Activated T-cell treated with anti-CD3 and anti-CD28 coated beads, Interleukin-2, amount 50 U/mL, for 72 hours (primary cell): Measurements from ENCODE around the gene FGFR3. TPM values are rescaled to one million over a fixed set of nuclear protein-coding genes. Genes with fewer than 3 reads are reported as not detected.
A peak's percentile ranks its signal among the peaks of the same experiment; 100 is the strongest.

Source experiments
- ATAC-seq, 2 donors: fragments of 150-1000 bp; cut with Tn5 transposase; replicated peaks in 1 of 2; 2 replicates each; pipeline ENCODE4 v1.10.0; 2021; ENCODE audit warnings: moderate library complexity in 2 of 2, mild to moderate bottlenecking in 1 of 2
- DNase-seq, 2 donors: peaks; one replicate each; pipeline ENCODE4 v3.0.0; 2021 to 2022; ENCODE audit warnings: mixed read lengths in 1 of 2
- H3K27ac Mint-ChIP-seq: one replicate; pipeline ENCODE4 v1.8.0; 2022; ENCODE audit warnings: mild to moderate bottlenecking, moderate library complexity, mixed read lengths
- H3K27me3 Mint-ChIP-seq: one replicate; pipeline ENCODE4 v1.8.0; 2022; ENCODE audit warnings: low read depth, mixed read lengths
- H3K36me3 Mint-ChIP-seq, 2 donors: one replicate each; pipeline ENCODE4 v1.8.0; 2022; ENCODE audit warnings: mixed read lengths in 2 of 2, mild to moderate bottlenecking in 1 of 2; ENCODE audit not compliant: insufficient read depth in 2 of 2
- H3K4me1 Mint-ChIP-seq: one replicate; pipeline ENCODE4 v1.8.0; 2022; ENCODE audit warnings: low read depth, mixed read lengths
- H3K4me3 Mint-ChIP-seq, 2 donors: one replicate each; pipeline ENCODE4 v1.8.0; 2022; ENCODE audit warnings: mild to moderate bottlenecking in 2 of 2, mixed read lengths in 2 of 2, moderate library complexity in 2 of 2
- H3K9me3 Mint-ChIP-seq, 2 donors: one replicate each; pipeline ENCODE4 v1.8.0; 2022; ENCODE audit warnings: mixed read lengths in 2 of 2
- total RNA-seq, 2 donors: library from RNA; stranded (reverse); gene quantifications; one replicate each; pipeline ENCODE4 v1.2.3, GENCODE V29; 2022

The FGFR3 gene
- under 1 TPM in 1 of 2 donors, not detected in 1; 0.36 TPM for total RNA-seq

- ATAC-seq (peak; percentile 85 to 87), DNase-seq (peak; percentile 40 to 58)
- Mint-ChIP-seq H3K4me1 (no peaks in the 10 kb centered on the region), H3K9me3 (no peaks in the 10 kb centered on the region), H3K27ac (no peak within 1 kb of the TSS), H3K36me3 (no peaks in the 10 kb centered on the region), H3K27me3 (peaks cover 11% of the 10 kb centered on the region), H3K4me3 (peak within 1 kb of the TSS; percentile 9 to 40)
Observed at GRCh38 chr4:1792832-1793495, at the start of gene FGFR3. Gene FGFR3 (plus strand): TSS chr4:1793293. CDS start chr4:1793935, 642 bp downstream.

- DNase-seq (no peak), ATAC-seq (no peak)
- Mint-ChIP-seq H3K4me1 (peaks cover 4% of the 10 kb centered on the region), H3K4me3 (no peak overlapping the region), H3K36me3 (peaks cover 8 to 20% of the 10 kb centered on the region in 2 donors), H3K27me3 (no peaks in the 10 kb centered on the region), H3K9me3 (peaks cover 0 to 2% of the 10 kb centered on the region in 2 donors), H3K27ac (no peak overlapping the region)
Observed at GRCh38 chr4:1743551-1743950, 49.5 kb upstream of the FGFR3 start.

DNA sequence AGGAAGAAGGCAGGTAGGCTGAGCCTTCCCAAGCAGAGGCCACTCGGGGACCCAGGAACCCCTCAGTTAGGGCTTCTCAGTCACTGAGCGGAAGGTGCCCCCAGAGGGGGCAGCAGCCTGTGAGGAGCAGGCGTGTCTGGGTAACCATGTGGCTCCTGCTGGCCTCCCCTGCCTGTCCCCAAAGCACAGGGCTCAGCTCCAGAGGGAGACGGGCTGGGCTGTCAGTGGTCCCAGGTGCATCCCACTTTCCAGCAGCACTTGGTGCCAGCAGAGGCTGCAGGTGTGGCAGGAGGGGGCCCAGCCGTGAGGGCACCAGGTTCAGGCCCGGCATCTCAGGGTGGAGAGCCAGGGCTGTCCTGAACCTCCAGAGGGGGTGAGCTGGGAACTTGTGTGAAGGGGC is 49.1 kb upstream of the FGFR3 start:
- Mint-ChIP-seq H3K27me3 (no peaks in the 10 kb centered on the region), H3K4me1 (peaks cover 4% of the 10 kb centered on the region), H3K36me3 (peaks cover 6 to 16% of the 10 kb centered on the region in 2 donors), H3K27ac (no peak overlapping the region), H3K4me3 (no peak overlapping the region), H3K9me3 (no peaks in the 10 kb centered on the region)
- ATAC-seq (no peak), DNase-seq (no peak)

GRCh38 chr4:1744552-1744951 is 48.5 kb upstream of the FGFR3 start:
- ATAC-seq = no peak
- DNase-seq = no peak
- H3K36me3 Mint-ChIP-seq = peaks cover 6 to 13% of the 10 kb centered on the region in 2 donors

DNA sequence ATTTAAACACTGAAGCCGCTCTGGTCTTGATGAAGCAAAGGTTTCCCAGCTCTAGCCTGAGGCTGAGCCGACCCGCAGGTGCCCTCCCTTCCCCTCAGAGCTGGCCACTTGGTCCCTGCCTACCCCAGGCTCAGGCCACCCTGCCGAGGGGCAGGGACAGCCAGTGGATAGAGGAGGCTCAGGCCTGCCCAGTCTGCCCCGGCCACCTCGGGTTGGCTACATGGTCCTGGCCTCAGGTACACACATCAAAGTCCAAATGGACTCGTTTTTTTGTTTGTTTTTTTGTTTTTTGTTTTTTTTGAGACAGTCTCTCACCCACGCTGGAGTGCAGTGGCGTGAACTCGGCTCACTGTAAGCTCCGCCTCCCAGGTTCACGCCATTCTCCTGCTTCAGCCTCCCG is 47.9 kb upstream of the FGFR3 start:
- no peaks in the 10 kb centered on the region for H3K9me3 Mint-ChIP-seq
- no peak overlapping the region for H3K4me3 Mint-ChIP-seq
- no peak overlapping the region for H3K27ac Mint-ChIP-seq
- no peak for ATAC-seq
- DNase-seq = no peak
- no peaks in the 10 kb centered on the region for H3K27me3 Mint-ChIP-seq
- peaks cover 6 to 13% of the 10 kb centered on the region in 2 donors for H3K36me3 Mint-ChIP-seq
- H3K4me1 Mint-ChIP-seq = peaks cover 4% of the 10 kb centered on the region

More at GRCh38 chr4:1744552-1744951, 48.5 kb upstream of the FGFR3 start:
- no peaks in the 10 kb centered on the region for H3K27me3 Mint-ChIP-seq
- no peak overlapping the region for H3K4me3 Mint-ChIP-seq
- H3K9me3 Mint-ChIP-seq = no peaks in the 10 kb centered on the region
- no peak overlapping the region for H3K27ac Mint-ChIP-seq
- H3K4me1 Mint-ChIP-seq = peaks cover 4% of the 10 kb centered on the region

- DNase-seq = no peak
- Mint-ChIP-seq H3K4me1 (peaks cover 4% of the 10 kb centered on the region), H3K9me3 (no peaks in the 10 kb centered on the region), H3K27ac (no peak overlapping the region), H3K36me3 (peaks cover 6 to 12% of the 10 kb centered on the region in 2 donors), H3K27me3 (no peaks in the 10 kb centered on the region), H3K4me3 (no peak overlapping the region)
- no peak for ATAC-seq
Observed at GRCh38 chr4:1745697-1746096, 47.4 kb upstream of the FGFR3 start.

DNA sequence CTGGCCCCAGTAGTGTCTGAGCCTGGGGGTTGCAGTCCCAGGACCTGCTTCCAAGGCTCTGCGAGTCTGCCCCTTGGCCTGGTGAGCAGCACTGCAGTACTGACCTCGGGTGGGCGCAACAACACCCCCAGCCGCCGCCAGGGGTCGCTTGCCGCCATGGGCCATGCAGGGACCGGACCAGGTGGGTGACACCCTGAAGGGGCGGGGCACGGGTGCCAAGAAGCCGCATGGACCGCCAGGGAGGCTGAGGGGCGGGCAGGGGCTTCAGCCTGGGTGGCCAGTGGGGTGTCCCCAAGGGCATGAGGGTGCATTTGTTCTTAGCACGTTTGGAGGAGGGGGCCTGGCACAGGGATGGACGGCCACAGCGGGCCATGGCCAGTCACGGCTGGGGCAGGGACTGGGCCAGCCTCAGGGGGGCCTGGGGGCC is 46.8 kb upstream of the FGFR3 start:
- Mint-ChIP-seq H3K4me3 (no peak overlapping the region), H3K36me3 (peaks cover 3 to 7% of the 10 kb centered on the region in 2 donors), H3K9me3 (no peaks in the 10 kb centered on the region), H3K4me1 (no peaks in the 10 kb centered on the region), H3K27ac (no peak overlapping the region), H3K27me3 (no peaks in the 10 kb centered on the region)
- ATAC-seq = peak; percentile 75 to 76
- peak; percentile 88 to 89 for DNase-seq

- H3K9me3 Mint-ChIP-seq = no peaks in the 10 kb centered on the region
- DNase-seq (no peak), ATAC-seq (no peak)
- H3K27ac Mint-ChIP-seq = no peak overlapping the region
- no peaks in the 10 kb centered on the region for H3K4me1 Mint-ChIP-seq
- H3K4me3 Mint-ChIP-seq = no peak overlapping the region
- H3K36me3 Mint-ChIP-seq = peaks cover 3 to 7% of the 10 kb centered on the region in 2 donors
- no peaks in the 10 kb centered on the region for H3K27me3 Mint-ChIP-seq
Observed at GRCh38 chr4:1746919-1747602, 46.0 kb upstream of the FGFR3 start.

- H3K36me3 Mint-ChIP-seq = peaks cover 3 to 7% of the 10 kb centered on the region in 2 donors
Observed at GRCh38 chr4:1747603-1747967, 45.5 kb upstream of the FGFR3 start.

DNA sequence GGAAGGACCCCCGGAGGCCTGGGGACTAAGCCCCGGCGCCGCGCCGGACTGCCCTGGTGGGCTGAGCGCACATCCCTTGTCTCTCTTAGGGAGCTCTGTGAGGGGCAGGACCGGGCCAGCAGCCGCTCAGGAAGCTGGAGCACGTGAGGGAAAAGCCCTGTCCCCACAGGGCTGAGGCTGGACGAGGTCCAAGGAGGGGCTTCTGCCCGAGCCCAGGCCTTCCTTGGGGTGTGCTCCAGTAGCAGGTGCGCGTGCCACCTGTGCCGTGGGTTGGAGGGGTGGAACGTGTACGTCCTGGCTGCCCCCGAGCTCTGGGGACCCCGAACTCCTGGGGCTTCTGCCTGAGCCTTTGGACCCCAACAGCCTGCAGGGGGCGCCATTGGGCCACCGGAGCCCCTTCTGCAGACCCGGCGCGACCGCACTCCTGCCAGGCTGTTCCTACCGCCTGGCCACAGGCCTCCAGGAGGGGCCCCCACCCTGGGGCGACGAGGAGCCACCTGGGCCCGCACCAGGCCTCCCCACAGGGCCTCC is 44.6 kb upstream of the FGFR3 start:
- Mint-ChIP-seq H3K9me3 (no peaks in the 10 kb centered on the region), H3K27me3 (no peaks in the 10 kb centered on the region), H3K27ac (no peak overlapping the region), H3K36me3 (peaks cover 2 to 4% of the 10 kb centered on the region in 2 donors), H3K4me1 (no peaks in the 10 kb centered on the region), H3K4me3 (no peak overlapping the region)
- ATAC-seq (peak; percentile 64 to 67), DNase-seq (peak; percentile 90 to 91)

More at GRCh38 chr4:1747603-1747967, 45.5 kb upstream of the FGFR3 start:
- Mint-ChIP-seq H3K9me3 (no peaks in the 10 kb centered on the region), H3K4me1 (no peaks in the 10 kb centered on the region), H3K27ac (no peak overlapping the region), H3K27me3 (no peaks in the 10 kb centered on the region), H3K4me3 (no peak overlapping the region)
- ATAC-seq = no peak
- no peak for DNase-seq

DNA sequence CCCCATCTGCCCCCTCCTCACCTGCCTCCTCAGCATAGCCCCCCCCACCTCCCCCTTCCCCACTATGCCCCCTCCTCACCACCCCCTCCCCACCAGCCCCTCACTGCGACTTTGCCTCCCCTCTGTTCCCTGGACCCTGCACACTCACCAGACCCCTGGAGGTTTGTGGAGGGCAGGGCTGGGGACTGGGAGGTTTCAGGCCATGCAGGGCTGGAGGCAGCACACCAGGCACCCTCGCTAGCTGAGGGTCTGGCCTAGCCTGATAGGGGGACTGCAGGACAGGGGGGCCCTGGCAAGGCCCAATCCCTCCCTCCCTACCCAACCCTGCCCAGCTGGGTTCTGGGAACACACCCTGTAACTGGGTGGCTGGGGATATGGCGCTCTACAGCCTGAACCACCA is 43.7 kb upstream of the FGFR3 start:
- Mint-ChIP-seq H3K9me3 (no peaks in the 10 kb centered on the region), H3K27me3 (no peaks in the 10 kb centered on the region), H3K4me1 (no peaks in the 10 kb centered on the region), H3K27ac (no peak overlapping the region), H3K4me3 (no peak overlapping the region), H3K36me3 (peaks cover 0 to under 1% of the 10 kb centered on the region in 2 donors)
- no peak for ATAC-seq
- DNase-seq = no peak

DNA sequence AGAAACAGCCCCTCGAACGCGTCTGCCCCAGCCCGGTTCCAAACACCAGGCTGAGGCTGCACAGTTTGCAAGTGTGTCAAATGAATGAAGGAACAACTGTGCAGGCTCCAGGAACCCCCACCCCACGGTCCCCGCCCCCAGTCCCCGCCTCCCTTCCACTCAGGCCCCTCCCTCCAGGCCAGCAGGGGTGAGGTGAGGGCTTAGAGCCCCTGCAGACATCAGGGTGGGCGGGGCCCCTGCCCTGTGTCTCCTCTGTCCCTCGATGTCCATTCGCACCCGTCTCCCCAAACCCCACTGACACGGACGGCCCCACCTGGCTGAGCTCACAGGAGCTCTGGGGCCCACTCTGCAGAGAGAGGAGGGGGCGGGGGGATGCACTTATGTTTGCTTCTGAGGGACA is 43.3 kb upstream of the FGFR3 start:
- Mint-ChIP-seq H3K27me3 (no peaks in the 10 kb centered on the region), H3K27ac (no peak overlapping the region), H3K9me3 (no peaks in the 10 kb centered on the region), H3K36me3 (no peaks in the 10 kb centered on the region), H3K4me3 (no peak overlapping the region), H3K4me1 (no peaks in the 10 kb centered on the region)
- no peak for DNase-seq
- ATAC-seq = no peak

GRCh38 chr4:1750381-1751154 is 42.5 kb upstream of the FGFR3 start:
- Mint-ChIP-seq H3K27ac (no peak overlapping the region), H3K4me1 (no peaks in the 10 kb centered on the region), H3K36me3 (no peaks in the 10 kb centered on the region), H3K27me3 (no peaks in the 10 kb centered on the region), H3K9me3 (no peaks in the 10 kb centered on the region), H3K4me3 (no peak overlapping the region)
- ATAC-seq = no peak
- no peak for DNase-seq
